ENCODE results near the gene CPHXL.

Gene CPHXL

DNA sequence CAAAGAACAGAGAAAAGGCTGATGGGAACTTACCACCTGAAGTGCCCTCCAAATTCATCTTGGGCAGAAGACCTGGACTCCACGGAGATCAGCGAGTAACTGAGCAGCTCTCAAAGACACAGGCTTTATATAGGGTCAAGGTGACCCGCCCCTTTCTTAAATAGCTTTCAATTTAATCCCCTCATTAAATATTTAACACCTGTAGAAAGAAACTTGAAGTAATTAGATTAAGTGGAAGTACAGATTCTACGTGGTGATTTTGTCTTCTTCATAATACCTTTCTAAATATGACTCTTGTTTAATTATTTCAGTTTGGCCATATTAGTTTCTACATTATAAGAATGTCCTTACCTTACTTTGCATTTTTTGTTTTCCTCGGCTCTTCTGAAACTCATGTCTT lies 24.9 kb downstream of the CPHXL start, which contains the start of gene DUXB:
DUXB (minus strand) TSS at position 101 of the 400 bp plus-strand sequence; CDS start at position 58, 43 bp downstream.
- DNase-seq (ENCODE audit: low read depth in 2 of 2), result no peak

DNA sequence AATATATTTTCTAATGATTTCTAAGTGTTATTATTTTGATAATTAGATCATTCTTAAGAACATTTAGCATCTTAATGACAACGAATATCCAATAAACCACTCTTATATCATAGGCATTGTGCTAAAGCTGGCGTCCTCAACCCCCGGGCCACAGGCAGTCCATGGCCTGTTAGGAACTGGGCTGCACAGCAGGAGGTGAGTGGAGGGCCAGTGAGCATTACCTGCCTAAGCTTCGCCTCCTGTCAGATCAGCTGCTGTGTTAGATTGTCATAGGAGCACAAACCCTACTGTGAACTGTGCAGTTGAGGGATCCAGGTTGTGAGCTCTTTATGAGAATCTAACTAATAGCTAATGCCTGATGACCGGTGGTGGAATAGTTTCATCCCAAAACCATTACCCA lies 28.7 kb downstream of the CPHXL start:
- DNase-seq (ENCODE audit: low read depth in 2 of 2), result no peak

DNA sequence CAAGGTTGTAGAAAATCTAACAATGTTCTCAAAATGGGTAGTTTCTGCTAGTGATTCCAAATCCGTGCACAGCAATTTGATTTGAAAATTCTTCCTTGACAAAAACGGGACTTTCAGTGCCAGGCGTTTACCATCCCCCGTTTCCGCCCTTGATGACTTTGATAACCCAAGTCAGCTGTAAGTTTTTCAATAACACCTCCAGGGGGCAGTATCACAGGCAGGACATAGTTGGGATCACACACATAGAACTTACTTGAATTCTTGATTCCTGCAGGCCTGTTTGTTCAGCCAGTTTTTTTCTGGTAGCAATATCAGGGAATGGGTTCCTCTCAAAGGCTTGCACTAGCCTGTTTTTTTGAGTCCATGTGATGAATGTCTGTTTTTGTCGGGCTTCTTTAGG lies 30.6 kb downstream of the CPHXL start:
- DNase-seq (ENCODE audit: low read depth in 2 of 2), result no peak

GRCh38 chr16:75687361-75687760 lies 38.9 kb downstream of the CPHXL start:
- DNase-seq (ENCODE audit: low read depth in 2 of 2), result no peak

GRCh38 chr16:75682308-75682707 lies 44.0 kb downstream of the CPHXL start:
- no peak for DNase-seq (ENCODE audit: low read depth in 2 of 2)

GRCh38 chr16:75679366-75679765 lies 46.9 kb downstream of the CPHXL start:
- no peak for DNase-seq (ENCODE audit: low read depth in 2 of 2)

- DNase-seq (ENCODE audit: low read depth in 2 of 2), result no peak
Observed at GRCh38 chr16:75676909-75677308, 49.4 kb downstream of the CPHXL start, which contains the start of gene CPHXL2. TSS of gene CPHXL2 (minus strand) at chr16:75677009. CDS start at chr16:75676999, 10 bp downstream.

GRCh38 chr16:75667503-75667902 lies 58.8 kb downstream of the CPHXL start:
- DNase-seq (ENCODE audit: low read depth in 2 of 2), result no peak

Data from stimulated activated CD8-positive, alpha-beta memory T cell treated with anti-CD3 and anti-CD28 coated beads, Interleukin-2, amount 100 ng/mL, for 48 hours (primary cell).